BJ (cell line): ENCODE measurements around the gene UTP14C. TPM values are rescaled to one million over a fixed set of nuclear protein-coding genes. Genes with fewer than 3 reads are reported as not detected.
"Not testable (repeated sequence)": the region's sequence is repeated elsewhere in the genome, so short reads cannot be mapped to it uniquely, and the experiment has no call there.

Experiments used
- CTCF ChIA-PET: fragments of 350-600 bp; formaldehyde crosslinking; extraction: SDS; loops from one replicate; lab custom pipeline; 2021; ENCODE audit warnings: antibody characterized with exemption, inconsistent platforms; lab: Yijun Ruan, JAX
- POLR2A ChIA-PET: fragments of 300-600 bp; sonication (Branson Sonifier 250); formaldehyde crosslinking; extraction: SDS; loops from one replicate; lab custom pipeline; 2021; ENCODE audit warnings: antibody characterized with exemption; lab: Charles Lee
- DNase-seq: peaks from one replicate; pipeline ENCODE4 v3.0.0-alpha.2; 2011; ENCODE audit warnings: low read depth
- H3K27me3 ChIP-seq: 2 replicates; pipeline ENCODE4 v1.6.0; 2011; ENCODE audit warnings: low read length; ENCODE audit not compliant: control insufficient read depth, insufficient read depth
- H3K36me3 ChIP-seq: 2 replicates; pipeline ENCODE4 v1.5.1; 2011; ENCODE audit warnings: low read length; ENCODE audit not compliant: control insufficient read depth, insufficient read depth
- H3K4me3 ChIP-seq: 2 replicates; pipeline ENCODE4 v1.5.1; 2011; ENCODE audit warnings: low read depth, mild to moderate bottlenecking, control low read depth, low read length
- CTCF ChIP-seq: IDR thresholded peaks from 2 replicates; pipeline ENCODE4 v1.5.1; 2011; ENCODE audit warnings: low read depth, mild to moderate bottlenecking, control low read depth, inconsistent platforms, low read length, moderate library complexity; ENCODE audit not compliant: insufficient read depth
- polyA plus RNA-seq: library from polyadenylated mRNA; depleted of rRNA; stranded (reverse); fragments of >200 nt; gene quantifications from 2 replicates; pipeline ENCODE4 v1.2.3, GENCODE V29; 2011

UTP14C gene
- polyA plus RNA-seq, 1 experiment: 8.9 TPM

GRCh38 chr13:52047463-52047862 is 23.0 kb downstream of the UTP14C start:
- POLR2A ChIA-PET: no interaction called here
- DNase-seq: no peak
- Histone ChIP-seq H3K36me3 (no peaks in the 10 kb centered on the region), H3K4me3 (no peak overlapping the region), H3K27me3 (no peaks in the 10 kb centered on the region)
- CTCF ChIA-PET: interaction anchor here (0.9 kb wide), 1 partner anchor 38 kb away, joined by 4 read pairs; no protein-coding TSS in a partner anchor
- no peak for TF ChIP-seq CTCF

DNA sequence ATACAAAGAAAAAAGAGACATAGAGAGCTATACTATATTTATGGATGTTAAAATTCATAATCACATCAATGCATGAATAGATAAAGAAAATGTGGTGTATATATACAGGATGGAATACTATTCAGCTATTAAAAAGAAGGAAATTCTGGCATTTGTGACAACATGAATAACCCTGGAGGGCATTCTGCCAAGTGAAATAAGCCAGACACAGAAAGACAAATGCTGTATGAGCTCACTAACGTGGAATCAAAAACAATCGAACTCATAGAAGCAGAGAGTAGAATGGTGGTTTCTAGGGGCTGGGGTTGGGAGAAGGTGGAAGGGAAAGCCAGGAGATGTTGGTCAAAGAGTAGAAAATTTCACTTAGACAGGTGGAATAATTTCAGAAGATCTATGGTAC is 24.0 kb downstream of the UTP14C start:
- H3K27me3 ChIP-seq: no peaks in the 10 kb centered on the region
- POLR2A ChIA-PET: no interaction called here
- DNase-seq: no peak
- H3K36me3 ChIP-seq: no peaks in the 10 kb centered on the region
- no peak for TF ChIP-seq CTCF
- H3K4me3 ChIP-seq: no peak overlapping the region
- CTCF ChIA-PET: no interaction called here

- Histone ChIP-seq H3K27me3 (no peaks in the 10 kb centered on the region), H3K4me3 (no peak overlapping the region), H3K36me3 (no peaks in the 10 kb centered on the region)
- no peak for DNase-seq
- ChIA-PET CTCF (no interaction called here), POLR2A (no interaction called here)
- TF ChIP-seq CTCF: no peak
Observed at GRCh38 chr13:52051400-52051799, 26.9 kb downstream of the UTP14C start.

- no peak for DNase-seq
- TF ChIP-seq CTCF: no peak
Observed at GRCh38 chr13:52053460-52053859, 29.0 kb downstream of the UTP14C start.

DNA sequence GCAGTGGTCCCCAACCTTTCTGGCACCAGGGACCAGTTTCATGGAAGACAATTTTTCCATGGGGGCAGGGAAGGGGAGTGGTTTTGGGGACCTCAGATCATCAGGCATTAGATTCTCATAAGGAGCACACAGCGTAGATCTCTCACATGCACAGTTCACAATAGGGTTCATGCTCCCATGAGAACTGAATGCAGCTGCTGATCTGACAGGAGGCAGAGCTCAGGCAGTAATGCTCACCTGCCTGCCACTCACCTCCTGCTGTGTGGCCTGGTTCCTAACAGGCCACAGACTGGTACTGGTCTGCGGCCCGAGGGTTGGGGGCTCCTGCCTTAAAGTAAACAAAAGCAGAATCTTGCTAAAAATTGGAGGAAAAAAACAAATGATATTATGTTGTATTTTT is 36.6 kb downstream of the UTP14C start:
- DNase-seq, H3K27me3 ChIP-seq, H3K4me3 ChIP-seq, POLR2A ChIA-PET, H3K36me3 ChIP-seq: not testable (repeated sequence)
- CTCF ChIA-PET: interaction anchor here (1.1 kb wide), 1 partner anchor 10 kb away, joined by 5 read pairs; no protein-coding TSS in a partner anchor

More at GRCh38 chr13:52053460-52053859, 29.0 kb downstream of the UTP14C start:
- POLR2A ChIA-PET: no interaction called here
- no peak overlapping the region for H3K4me3 ChIP-seq
- no peaks in the 10 kb centered on the region for H3K36me3 ChIP-seq
- CTCF ChIA-PET: no interaction called here
- no peaks in the 10 kb centered on the region for H3K27me3 ChIP-seq

DNA sequence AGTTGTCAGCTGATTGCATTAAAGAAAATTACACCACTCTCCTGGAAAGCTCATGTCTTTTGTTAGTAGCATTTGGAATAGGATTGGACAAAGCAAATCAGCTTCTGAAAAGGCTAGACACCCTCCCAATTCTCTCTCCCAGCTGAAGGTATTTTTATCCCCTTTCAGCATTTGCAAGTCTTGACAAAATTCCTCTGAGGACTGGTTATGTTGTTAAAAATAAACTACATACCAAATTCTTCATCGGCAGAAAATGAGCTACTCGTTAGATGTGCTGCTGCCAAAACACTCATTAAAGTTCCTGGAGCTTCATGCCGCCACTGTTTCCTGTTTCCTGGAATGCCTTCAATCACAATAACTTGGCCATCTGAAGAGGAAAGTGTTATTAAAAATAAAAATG is 37.1 kb downstream of the UTP14C start:
- no peaks in the 10 kb centered on the region for H3K27me3 ChIP-seq
- ChIA-PET POLR2A (no interaction called here), CTCF (interaction anchor here (1.1 kb wide), 1 partner anchor 9 kb away, joined by 5 read pairs; no protein-coding TSS in a partner anchor)
- H3K4me3 ChIP-seq: no peak overlapping the region
- TF ChIP-seq CTCF: no peak
- no peak for DNase-seq
- no peaks in the 10 kb centered on the region for H3K36me3 ChIP-seq
